GM21529 (cell line): Measurements from ENCODE around the gene CTCF.
"Not testable (repeated sequence)": the region's sequence is repeated elsewhere in the genome, so short reads cannot be mapped to it uniquely, and the experiment has no call there.

Source experiments
- ATAC-seq: cut with Tn5 transposase; IDR thresholded peaks from one replicate; pipeline ENCODE4 v1.9.1; 2021; ENCODE audit not compliant: unreplicated experiment

CTCF gene, protein sequence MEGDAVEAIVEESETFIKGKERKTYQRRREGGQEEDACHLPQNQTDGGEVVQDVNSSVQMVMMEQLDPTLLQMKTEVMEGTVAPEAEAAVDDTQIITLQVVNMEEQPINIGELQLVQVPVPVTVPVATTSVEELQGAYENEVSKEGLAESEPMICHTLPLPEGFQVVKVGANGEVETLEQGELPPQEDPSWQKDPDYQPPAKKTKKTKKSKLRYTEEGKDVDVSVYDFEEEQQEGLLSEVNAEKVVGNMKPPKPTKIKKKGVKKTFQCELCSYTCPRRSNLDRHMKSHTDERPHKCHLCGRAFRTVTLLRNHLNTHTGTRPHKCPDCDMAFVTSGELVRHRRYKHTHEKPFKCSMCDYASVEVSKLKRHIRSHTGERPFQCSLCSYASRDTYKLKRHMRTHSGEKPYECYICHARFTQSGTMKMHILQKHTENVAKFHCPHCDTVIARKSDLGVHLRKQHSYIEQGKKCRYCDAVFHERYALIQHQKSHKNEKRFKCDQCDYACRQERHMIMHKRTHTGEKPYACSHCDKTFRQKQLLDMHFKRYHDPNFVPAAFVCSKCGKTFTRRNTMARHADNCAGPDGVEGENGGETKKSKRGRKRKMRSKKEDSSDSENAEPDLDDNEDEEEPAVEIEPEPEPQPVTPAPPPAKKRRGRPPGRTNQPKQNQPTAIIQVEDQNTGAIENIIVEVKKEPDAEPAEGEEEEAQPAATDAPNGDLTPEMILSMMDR

DNA sequence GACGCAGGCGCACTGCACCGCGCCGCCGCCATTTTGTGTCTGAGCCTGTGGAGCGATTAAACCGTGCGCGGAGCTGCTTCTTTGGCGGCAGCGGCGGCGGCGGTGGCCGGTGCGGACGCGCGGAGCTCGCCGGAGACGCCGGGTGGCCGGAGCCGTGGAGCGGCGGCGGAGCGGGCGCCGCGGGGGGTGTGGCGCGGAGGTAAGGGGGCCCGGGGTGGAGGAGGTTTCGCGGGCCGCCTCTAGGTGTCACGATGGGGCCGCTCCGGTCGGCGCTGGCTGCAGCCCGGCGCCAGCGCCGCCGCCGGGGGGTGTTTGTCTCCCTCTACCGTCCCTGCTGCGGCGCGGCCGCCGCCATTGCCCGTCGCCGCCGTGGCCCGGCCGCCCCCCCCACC is at the start of gene CTCF:
Gene CTCF (plus strand): TSS at position 1 of the 392 bp plus-strand sequence. CDS start 48,307 bp downstream, outside the sequence.
- peak; percentile 43 for ATAC-seq

DNA sequence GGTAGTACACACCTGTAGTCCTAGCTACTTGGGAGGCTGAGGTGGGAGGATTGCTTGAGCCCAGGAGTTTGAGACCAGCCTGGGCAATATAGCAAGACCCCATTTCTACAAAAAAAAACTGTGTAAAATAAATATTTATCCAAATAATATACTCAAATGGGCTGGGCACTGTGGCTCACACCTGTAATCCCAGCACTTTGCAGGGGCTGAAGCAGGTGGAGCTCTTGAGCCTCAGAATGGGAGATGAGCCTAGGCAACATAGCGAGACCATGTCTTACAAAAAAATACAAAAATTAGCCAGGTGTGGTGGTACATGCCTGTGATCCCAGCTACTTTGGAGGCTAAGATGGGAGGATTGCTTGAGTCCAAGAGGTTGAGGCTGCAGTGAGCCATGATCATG is 48.4 kb upstream of the CTCF start:
- not testable (repeated sequence) for ATAC-seq

GRCh38 chr16:67514382-67514828 is 47.9 kb upstream of the CTCF start:
- peak; percentile 42 for ATAC-seq

GRCh38 chr16:67516296-67517154 is 45.8 kb upstream of the CTCF start:
- ATAC-seq, result no peak

DNA sequence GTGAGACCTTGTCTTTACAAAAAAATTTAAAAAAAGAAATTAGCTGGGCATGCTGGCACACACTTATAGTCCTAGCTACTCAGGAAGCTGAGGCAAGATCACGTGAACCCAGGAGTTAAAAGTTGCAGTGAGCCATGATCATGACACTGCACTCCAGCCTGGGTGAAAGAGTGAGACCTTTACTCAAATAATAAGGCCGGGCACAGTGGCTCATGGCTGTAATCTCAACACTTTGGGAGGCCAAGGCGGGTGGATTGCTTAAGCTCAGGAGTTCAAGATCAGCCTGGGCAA is 45.2 kb upstream of the CTCF start:
- ATAC-seq, result no peak

- peak; percentile 44 for ATAC-seq
These were observed 44.5 kb upstream of the CTCF start for GRCh38 chr16:67517661-67518423.

- ATAC-seq, result no peak
These were observed 43.6 kb upstream of the CTCF start for GRCh38 chr16:67518676-67519075.

DNA sequence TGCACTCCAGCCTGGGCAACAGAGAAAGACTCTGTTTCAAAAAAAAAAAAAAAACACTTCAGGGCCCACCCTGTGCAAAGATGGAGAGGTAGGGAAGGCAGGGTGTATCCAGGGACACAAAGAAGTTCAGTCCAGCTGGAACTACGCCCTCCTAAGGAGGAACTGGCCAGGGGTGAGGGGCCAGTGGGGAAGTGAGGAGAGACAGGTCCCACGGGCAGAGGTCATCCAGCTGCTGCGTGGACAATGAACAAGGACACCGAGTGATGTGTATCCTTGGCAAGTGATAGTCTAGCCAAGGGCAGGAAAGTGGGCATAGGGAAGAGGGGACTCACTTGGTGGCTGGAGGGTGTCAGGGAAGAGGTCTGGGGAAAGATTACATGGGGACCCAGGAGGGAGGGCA is 43.1 kb upstream of the CTCF start:
- no peak for ATAC-seq

DNA sequence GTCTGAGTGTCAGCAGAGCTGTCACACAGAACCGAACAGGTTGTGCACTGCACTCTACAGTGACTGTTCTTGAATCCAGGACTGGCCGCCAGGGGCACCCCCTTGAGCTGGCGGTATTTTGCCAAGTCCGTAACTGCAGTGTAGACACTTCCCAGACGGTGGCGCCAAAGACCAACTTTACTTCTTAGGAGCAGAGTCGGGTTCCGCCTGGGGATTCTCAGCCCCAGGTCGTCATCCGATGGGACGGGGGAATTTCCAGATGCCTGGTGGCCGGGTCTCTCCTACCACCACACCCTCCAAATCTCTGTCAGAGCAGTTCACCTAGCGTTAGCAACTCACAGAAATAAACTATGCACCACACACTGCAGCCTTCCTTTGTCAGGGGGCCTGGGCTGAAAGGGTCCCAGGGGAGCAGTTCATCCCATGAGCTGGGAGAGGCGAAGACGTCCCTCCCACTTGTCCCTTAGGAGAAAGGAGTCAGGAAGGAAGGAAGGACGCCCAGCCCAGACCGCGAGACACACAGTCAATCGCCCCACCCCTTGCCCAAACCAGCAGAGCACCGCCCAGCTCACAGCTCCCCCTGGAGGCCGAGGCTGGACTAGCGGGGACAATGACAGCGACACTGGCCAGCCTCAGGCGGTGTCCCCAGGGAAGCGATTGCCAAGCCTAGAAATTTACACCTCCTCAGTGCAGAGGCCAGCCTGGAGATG is 41.1 kb upstream of the CTCF start:
- peak; percentile 71 for ATAC-seq

GRCh38 chr16:67525176-67525860 is 37.0 kb upstream of the CTCF start:
- no peak for ATAC-seq

DNA sequence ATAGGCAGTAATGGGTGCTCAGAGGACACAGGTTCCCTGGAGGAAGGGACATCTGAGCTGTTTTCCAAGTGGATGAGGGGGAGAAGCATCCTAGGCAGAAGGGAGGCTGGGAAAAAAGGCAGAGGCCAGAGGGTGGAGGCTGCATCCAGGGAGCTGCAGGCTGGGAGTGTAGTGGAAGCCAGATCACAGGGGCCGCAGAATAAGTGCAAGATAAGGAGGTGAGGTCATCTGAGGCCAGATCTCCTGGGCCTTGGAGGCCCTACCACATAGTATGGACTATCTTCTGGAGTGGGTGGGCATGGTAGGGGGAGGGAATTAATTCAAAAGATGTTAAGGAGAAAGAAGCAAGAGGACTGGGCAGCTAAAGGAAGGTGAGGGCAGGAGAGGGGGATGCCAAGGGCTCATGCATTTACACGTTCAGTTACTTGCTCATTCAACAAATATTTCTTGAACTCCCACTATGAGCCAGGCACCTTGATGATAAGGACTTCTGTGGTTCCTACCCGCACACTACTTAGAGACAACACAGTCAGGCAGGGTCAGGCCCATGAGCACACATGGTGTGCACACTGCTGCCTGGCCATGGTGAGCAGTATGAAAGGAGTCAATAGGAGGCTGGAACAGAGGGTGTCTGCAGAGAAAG is 36.1 kb upstream of the CTCF start:
- ATAC-seq, result no peak

GRCh38 chr16:67528222-67528869 is 34.0 kb upstream of the CTCF start, which contains the start of gene RIPOR1:
Gene RIPOR1 (plus strand): TSS chr16:67528829. CDS start chr16:67538447, 9,618 bp downstream.
- ATAC-seq, result peak; percentile 38

DNA sequence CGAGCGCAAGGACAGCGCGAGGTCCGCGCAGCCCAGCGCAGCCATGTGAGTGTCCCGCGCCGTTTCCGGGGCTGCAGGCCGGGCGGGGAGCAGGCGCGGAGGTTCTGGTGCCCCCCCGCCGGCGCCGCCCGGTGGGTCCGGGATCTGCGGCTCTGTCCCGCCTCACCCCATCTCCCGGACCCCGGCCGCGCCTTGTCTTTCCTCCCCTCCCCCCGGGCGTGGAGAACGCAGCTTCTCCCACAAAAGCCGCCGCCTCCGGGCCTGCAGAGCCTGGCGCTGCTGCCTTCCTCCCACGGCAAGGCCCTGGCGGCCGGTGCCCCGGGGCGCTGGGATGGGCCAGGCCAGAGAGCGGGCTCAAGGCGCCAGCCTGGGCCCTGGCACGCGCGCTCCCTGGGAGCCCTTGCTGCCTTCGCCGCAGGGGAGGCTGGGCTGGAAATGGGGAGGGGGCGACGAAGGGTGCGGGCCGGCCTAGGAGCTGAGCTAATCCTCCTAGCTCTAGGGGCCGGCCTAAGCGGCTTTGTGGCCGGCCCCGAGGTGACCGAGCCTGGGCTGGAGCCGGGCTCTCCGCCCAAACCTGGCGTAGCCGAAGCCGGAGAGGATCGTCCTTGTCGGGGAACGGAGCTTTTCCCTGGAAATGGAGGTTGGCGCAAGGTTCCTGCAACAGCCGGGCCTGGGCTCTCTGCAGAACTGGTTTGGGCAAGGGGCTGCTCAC is 33.3 kb upstream of the CTCF start:
- ATAC-seq, result peak; percentile 28

DNA sequence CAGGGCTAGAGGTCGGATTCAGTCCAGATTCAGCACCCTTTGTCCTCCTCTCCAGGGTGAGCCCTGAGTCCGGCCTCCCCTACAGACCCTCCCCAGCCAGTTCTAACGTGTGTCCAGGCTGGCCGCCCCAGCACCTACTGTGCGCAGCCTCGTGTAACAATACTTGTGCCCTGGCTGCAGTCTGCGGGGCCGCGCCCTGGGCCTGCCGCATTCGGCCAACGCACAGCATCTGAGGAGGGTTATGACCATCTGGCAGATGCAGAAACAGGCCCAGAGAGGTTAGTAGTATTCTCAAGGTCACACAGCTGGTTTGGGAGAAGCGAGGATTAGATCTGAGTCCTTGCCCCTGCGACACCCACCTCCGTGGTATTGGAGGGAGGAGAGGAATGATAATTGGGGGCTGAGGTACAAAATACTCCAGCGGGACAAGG is 32.7 kb upstream of the CTCF start:
- no peak for ATAC-seq

DNA sequence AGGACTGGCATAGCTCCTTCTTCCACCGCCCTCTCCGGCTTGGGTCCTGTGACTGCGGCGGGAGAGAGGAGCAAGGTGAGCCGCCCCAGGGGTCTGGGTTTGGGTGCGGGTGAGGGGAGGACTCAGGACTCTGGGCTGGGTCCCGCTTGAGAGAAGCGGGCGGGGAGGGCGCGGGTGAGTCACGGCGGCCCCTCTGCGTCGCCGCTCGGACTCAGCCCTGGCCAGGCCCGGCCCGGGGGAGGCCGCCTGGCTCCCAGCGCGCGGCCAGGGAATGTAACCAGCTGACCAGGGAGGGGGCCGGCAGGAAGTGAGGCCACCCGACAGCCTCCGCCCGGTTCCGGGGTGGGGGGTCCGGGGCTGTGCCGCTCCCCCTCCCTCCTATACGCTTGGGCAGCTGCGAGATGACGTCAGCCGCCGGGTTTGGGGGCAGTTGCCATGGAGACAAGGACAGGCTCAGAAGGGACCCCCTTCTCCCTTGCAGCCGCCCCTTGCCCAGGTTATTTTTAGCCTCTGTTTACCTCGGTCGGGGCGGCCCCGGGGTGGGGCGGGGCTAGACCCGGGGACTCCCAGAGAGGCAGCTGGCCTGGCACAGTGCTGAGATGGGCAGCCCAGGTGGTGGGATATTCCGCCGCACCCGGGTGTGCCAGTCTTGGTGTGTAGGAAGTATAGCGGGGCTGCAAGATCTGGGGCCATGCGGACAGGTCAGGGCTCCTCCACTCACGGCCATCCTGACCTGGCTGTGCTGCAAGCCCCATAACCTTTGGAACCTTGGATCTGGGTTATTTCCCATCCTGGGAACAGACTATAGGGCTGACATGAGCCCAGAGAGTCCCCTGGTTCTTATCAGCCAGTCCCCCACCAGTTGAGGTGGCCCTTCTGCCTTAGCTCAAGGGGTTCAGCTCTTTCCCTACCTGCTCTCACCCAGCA is 32.0 kb upstream of the CTCF start:
- no peak for ATAC-seq

- no peak for ATAC-seq
These were observed 31.1 kb upstream of the CTCF start for GRCh38 chr16:67531247-67531646.
